ENCODE measurements around the gene PGD. TPM values are rescaled to one million over a fixed set of nuclear protein-coding genes. Genes with fewer than 3 reads are reported as not detected.

PGD gene
- total RNA-seq, 1 experiment from 2014 or later: 291 TPM

- no peaks in the 10 kb centered on the region for H3K27me3 Mint-ChIP-seq (ENCODE audit: low read depth)
- H2BK15ac ChIP-seq (ENCODE audit: low read depth, low read length): no peak overlapping the region
- H4K5ac ChIP-seq (ENCODE audit: insufficient read length, low read depth, low read length): no peak overlapping the region
- H3K36me3 Mint-ChIP-seq (ENCODE audit: insufficient read depth in 1 of 3, low read depth in 3 of 3): peaks cover 0 to 2% (median 1%) of the 10 kb centered on the region in 3 experiments; a peak in 2 of 7 replicates
- H2BK20ac ChIP-seq (ENCODE audit: low read depth, low read length, poor library complexity, severe bottlenecking): no peak overlapping the region
- no peak overlapping the region for H3K56ac ChIP-seq (ENCODE audit: insufficient read length, low read depth, low read length)
- no peak overlapping the region for H4K91ac ChIP-seq (ENCODE audit: insufficient read length, low read depth, low read length)
- no peaks in the 10 kb centered on the region for H3K9me3 Mint-ChIP-seq
- no peak overlapping the region for H3K4ac ChIP-seq (ENCODE audit: low read depth, low read length)
- H3K9me3 ChIP-seq (ENCODE audit: control insufficient read depth, low read depth, low read length): no peaks in the 10 kb centered on the region
- H2AK5ac ChIP-seq (ENCODE audit: insufficient read length, low read length): no peak overlapping the region
- no peak overlapping the region for H3K23ac ChIP-seq (ENCODE audit: insufficient read length, low read depth, low read length)
- no peak for DNase-seq
- peak overlapping the region; percentile 24 to 78 (median 78); a peak in 6 of 7 replicates for H3K27ac Mint-ChIP-seq
- no peaks in the 10 kb centered on the region for H3K4me1 ChIP-seq (ENCODE audit: insufficient read depth, low read length)
- H3K79me1 ChIP-seq (ENCODE audit: insufficient read depth, low read depth, low read length, poor library complexity, severe bottlenecking): no peaks in the 10 kb centered on the region
- H3K27ac ChIP-seq (ENCODE audit: insufficient read length, low read depth, low read length): no peak overlapping the region
- no peaks in the 10 kb centered on the region for H3K27me3 ChIP-seq (ENCODE audit: insufficient read depth, low read length)
- no peak overlapping the region for H2AFZ ChIP-seq (ENCODE audit: low read length)
- no peak overlapping the region for H3K18ac ChIP-seq (ENCODE audit: insufficient read length, low read depth, low read length)
- no peaks in the 10 kb centered on the region for H3K79me2 ChIP-seq (ENCODE audit: insufficient read depth, low read length)
- H3K4me1 Mint-ChIP-seq: peaks cover 12 to 14% of the 10 kb centered on the region in 2 experiments
- no peak overlapping the region for H4K8ac ChIP-seq (replicated peaks; ENCODE audit: insufficient read length, low read depth, low read length)
- H3K4me3 Mint-ChIP-seq: peak overlapping the region; percentile 76 to 90
- TF ChIP-seq CTCF (conservative IDR thresholded peaks at IDR 0.05): no peak
- WGBS (ENCODE audit: extremely low coverage, insufficient read length, low lambda C conversion rate): no CpG with 5 or more reads among the region's 30 CpGs
- H3K4me2 ChIP-seq (ENCODE audit: insufficient read depth, insufficient read length, low read length): peak overlapping the region; percentile 81
- H3K9ac ChIP-seq (ENCODE audit: extremely low read depth, insufficient read length, low read length): peak overlapping the region; percentile 32
- peaks cover 4% of the 10 kb centered on the region for H3K23me2 ChIP-seq (ENCODE audit: insufficient read length, low read depth, low read length, poor library complexity, severe bottlenecking)
- no peak overlapping the region for H3T11ph ChIP-seq (ENCODE audit: low read length)
- H2BK5ac ChIP-seq (ENCODE audit: insufficient read length, low read length): no peak overlapping the region
- no peaks in the 10 kb centered on the region for H4K20me1 ChIP-seq (ENCODE audit: control insufficient read depth, insufficient read depth, insufficient read length)
- H2BK120ac ChIP-seq (ENCODE audit: low read depth, low read length, poor library complexity, severe bottlenecking): no peak overlapping the region
- H3K14ac ChIP-seq (ENCODE audit: insufficient read depth, low read length): peak overlapping the region; percentile 68; the same call in 1 of the 2 replicates
- no peak overlapping the region for H2BK12ac ChIP-seq (ENCODE audit: insufficient read length, low read depth, low read length)
Measured at GRCh38 chr1:10431070-10431730, 32.3 kb downstream of the PGD start.
